SK-N-SH treated with all-trans-retinoic acid at 6 μM for 48 hours (cell line): Measurements from ENCODE around the gene KCTD5.

Experiments
- GLIS3 ChIP-seq: fragments of 250-450 bp; sonication (Bioruptor Pico); IDR thresholded peaks from 2 replicates; pipeline ENCODE4 v1.5.0; 2020; ENCODE audit warnings: mild to moderate bottlenecking, moderate library complexity
- ZC3H10 ChIP-seq: fragments of 250-450 bp; sonication (Bioruptor Pico); IDR thresholded peaks from 2 replicates; pipeline ENCODE4 v1.5.1; 2021; ENCODE audit warnings: mild to moderate bottlenecking, moderate library complexity

DNA sequence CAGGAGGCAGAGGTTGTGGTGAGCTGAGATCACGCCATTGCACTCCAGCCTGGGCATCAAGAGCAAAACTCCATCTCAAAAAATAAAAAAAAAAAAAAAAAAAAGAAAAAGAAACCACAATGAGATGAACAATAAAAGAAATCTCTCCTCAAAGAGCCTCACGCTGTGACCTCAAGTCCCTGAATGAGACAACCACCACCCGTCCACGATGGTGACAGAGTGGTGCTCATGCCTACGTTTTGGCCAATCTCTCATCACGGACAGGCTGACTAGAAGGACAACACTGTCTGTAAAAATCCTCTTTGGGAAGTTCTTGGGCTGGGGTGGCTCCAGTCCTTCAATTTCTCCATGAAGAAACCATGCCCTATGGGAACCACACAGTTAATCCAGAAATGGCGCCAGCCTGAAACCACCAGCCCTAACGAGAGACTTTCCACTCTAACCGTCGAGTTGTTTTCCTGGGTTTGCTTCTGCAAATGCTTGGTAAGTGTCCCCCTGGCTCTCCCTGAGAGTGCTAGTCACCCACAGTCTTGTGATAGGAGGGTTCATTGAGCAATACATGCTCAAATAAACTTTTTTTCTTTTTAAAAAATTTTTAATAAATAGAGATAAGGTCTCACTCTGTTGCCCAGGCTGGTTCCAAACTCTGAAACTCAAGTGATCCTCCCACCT lies 52.7 kb downstream of the KCTD5 start:
- TF ChIP-seq GLIS3 (CRISPR knock-in tag) (no peak), ZC3H10 (no peak)
